Measurements from ENCODE around the gene COX18.

The COX18 gene

DNA sequence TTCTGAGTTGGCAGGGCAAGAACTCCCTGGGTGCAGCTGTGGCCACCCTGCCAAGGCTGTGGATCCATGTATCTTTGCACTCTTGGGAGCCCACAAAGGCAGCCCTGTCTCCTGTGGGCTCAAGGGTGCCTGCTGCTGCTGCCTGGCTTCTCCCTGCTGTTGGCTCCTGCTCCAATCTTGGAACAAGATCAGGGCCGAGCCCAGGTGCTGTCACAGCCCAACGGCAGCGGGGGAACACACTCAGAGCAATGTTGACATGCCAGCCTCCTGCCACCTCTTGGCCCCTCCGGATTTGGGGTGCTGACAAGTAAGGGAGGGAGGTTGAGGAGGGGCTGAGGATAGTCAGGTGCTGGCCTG lies 57.9 kb downstream of the COX18 start:
- ATAC-seq = no peak
- TF ChIP-seq TCF4 (CRISPR knock-in tag; IDR thresholded peaks at IDR 0.05; ENCODE audit: borderline replicate concordance) = no peak
- TF ChIP-seq ZFP3 (CRISPR knock-in tag; IDR thresholded peaks at IDR 0.05) = no peak
- TF ChIP-seq ZNF70 (CRISPR knock-in tag; IDR thresholded peaks at IDR 0.05) = no peak
- TF ChIP-seq, protein P1, sequence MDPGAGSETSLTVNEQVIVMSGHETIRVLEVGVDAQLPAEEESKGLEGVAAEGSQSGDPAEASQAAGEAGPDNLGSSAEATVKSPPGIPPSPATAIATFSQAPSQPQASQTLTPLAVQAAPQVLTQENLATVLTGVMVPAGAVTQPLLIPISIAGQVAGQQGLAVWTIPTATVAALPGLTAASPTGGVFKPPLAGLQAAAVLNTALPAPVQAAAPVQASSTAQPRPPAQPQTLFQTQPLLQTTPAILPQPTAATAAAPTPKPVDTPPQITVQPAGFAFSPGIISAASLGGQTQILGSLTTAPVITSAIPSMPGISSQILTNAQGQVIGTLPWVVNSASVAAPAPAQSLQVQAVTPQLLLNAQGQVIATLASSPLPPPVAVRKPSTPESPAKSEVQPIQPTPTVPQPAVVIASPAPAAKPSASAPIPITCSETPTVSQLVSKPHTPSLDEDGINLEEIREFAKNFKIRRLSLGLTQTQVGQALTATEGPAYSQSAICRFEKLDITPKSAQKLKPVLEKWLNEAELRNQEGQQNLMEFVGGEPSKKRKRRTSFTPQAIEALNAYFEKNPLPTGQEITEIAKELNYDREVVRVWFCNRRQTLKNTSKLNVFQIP (CRISPR knock-in tag; IDR thresholded peaks at IDR 0.05; ENCODE audit: borderline replicate concordance, low read depth) = no peak
- TF ChIP-seq ESRRG (CRISPR knock-in tag; IDR thresholded peaks at IDR 0.05) = no peak
- no peak for TF ChIP-seq ARNTL (CRISPR knock-in tag; IDR thresholded peaks at IDR 0.05; ENCODE audit: borderline replicate concordance, low read depth)
- TF ChIP-seq TOX (CRISPR knock-in tag; IDR thresholded peaks at IDR 0.05; ENCODE audit: borderline replicate concordance) = no peak
- TF ChIP-seq CSDC2 (CRISPR knock-in tag; IDR thresholded peaks at IDR 0.05) = no peak
- TF ChIP-seq, protein P2, sequence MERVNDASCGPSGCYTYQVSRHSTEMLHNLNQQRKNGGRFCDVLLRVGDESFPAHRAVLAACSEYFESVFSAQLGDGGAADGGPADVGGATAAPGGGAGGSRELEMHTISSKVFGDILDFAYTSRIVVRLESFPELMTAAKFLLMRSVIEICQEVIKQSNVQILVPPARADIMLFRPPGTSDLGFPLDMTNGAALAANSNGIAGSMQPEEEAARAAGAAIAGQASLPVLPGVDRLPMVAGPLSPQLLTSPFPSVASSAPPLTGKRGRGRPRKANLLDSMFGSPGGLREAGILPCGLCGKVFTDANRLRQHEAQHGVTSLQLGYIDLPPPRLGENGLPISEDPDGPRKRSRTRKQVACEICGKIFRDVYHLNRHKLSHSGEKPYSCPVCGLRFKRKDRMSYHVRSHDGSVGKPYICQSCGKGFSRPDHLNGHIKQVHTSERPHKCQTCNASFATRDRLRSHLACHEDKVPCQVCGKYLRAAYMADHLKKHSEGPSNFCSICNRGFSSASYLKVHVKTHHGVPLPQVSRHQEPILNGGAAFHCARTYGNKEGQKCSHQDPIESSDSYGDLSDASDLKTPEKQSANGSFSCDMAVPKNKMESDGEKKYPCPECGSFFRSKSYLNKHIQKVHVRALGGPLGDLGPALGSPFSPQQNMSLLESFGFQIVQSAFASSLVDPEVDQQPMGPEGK (CRISPR knock-in tag; IDR thresholded peaks at IDR 0.05; ENCODE audit: borderline replicate concordance) = no peak
- TF ChIP-seq, protein P3, sequence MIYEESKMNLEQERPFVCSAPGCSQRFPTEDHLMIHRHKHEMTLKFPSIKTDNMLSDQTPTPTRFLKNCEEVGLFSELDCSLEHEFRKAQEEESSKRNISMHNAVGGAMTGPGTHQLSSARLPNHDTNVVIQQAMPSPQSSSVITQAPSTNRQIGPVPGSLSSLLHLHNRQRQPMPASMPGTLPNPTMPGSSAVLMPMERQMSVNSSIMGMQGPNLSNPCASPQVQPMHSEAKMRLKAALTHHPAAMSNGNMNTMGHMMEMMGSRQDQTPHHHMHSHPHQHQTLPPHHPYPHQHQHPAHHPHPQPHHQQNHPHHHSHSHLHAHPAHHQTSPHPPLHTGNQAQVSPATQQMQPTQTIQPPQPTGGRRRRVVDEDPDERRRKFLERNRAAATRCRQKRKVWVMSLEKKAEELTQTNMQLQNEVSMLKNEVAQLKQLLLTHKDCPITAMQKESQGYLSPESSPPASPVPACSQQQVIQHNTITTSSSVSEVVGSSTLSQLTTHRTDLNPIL (CRISPR knock-in tag; IDR thresholded peaks at IDR 0.05; ENCODE audit: low read depth) = no peak
- no peak for TF ChIP-seq ZC3H10 (CRISPR knock-in tag; IDR thresholded peaks at IDR 0.05)
- TF ChIP-seq PPARA (CRISPR knock-in tag; IDR thresholded peaks at IDR 0.05; ENCODE audit: borderline replicate concordance) = no peak
- TF ChIP-seq GLIS3 (CRISPR knock-in tag; IDR thresholded peaks at IDR 0.05) = no peak
- TF ChIP-seq ISL1 (CRISPR knock-in tag; IDR thresholded peaks at IDR 0.05) = no peak
- no peak for TF ChIP-seq ZFP30 (CRISPR knock-in tag; IDR thresholded peaks at IDR 0.05)
- TF ChIP-seq ZNF565 (CRISPR knock-in tag; conservative IDR thresholded peaks at IDR 0.05; ENCODE audit: low read depth) = no peak

DNA sequence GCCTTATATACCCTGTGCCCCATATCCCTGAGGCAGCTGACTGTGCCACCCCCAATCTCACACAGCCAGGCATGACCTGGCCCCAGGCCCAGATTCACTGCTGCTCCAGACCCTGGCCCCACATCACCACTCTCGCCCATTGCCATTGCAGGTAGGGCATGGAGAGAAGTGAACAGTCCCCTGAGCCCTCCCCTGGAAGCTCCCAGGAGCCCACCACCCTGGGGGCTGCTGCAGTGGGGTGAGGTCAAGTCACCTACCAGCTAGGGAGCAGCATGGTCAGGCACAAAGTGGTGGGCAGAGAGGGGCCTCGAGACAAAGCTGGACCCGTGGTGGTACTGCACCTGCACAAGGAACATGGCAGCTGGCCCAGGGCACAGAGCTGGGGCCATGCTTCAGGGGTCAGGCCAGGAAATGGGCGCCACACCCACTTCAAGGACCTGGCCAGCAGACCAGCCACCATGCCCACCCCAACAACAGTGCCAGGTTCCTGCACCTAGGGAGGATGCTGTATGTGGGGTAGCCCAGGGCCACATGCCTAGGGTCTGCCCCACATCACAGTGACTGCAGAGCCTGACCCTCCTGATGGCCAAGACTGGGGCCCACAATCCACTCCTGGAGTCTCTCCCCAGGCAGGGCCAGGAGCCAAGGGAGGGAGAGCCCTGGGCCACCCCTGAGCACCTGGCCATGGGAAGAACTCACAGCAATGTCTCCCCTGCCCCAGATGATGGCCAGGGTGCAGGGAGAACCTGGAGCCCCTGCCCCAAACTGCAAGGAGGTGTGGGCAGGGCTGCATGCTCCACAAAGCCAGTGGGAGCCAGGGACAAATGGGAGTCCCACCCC lies 58.5 kb downstream of the COX18 start:
- no peak for TF ChIP-seq ZFP3 (CRISPR knock-in tag; IDR thresholded peaks at IDR 0.05)
- TF ChIP-seq, protein P3 (CRISPR knock-in tag; IDR thresholded peaks at IDR 0.05; ENCODE audit: low read depth) = no peak
- TF ChIP-seq ZC3H10 (CRISPR knock-in tag; IDR thresholded peaks at IDR 0.05) = no peak
- no peak for TF ChIP-seq TCF4 (CRISPR knock-in tag; IDR thresholded peaks at IDR 0.05; ENCODE audit: borderline replicate concordance)
- no peak for TF ChIP-seq SNAI2 (CRISPR knock-in tag; IDR thresholded peaks at IDR 0.05)
- no peak for TF ChIP-seq ARNTL (CRISPR knock-in tag; IDR thresholded peaks at IDR 0.05; ENCODE audit: borderline replicate concordance, low read depth)
- TF ChIP-seq PPARA (CRISPR knock-in tag; IDR thresholded peaks at IDR 0.05; ENCODE audit: borderline replicate concordance) = no peak
- TF ChIP-seq, protein P1 (CRISPR knock-in tag; IDR thresholded peaks at IDR 0.05; ENCODE audit: borderline replicate concordance, low read depth) = no peak
- TF ChIP-seq GLIS3 (CRISPR knock-in tag; IDR thresholded peaks at IDR 0.05) = no peak
- no peak for TF ChIP-seq ESRRG (CRISPR knock-in tag; IDR thresholded peaks at IDR 0.05)
- no peak for TF ChIP-seq ZFP30 (CRISPR knock-in tag; IDR thresholded peaks at IDR 0.05)
- no peak for TF ChIP-seq CSDC2 (CRISPR knock-in tag; IDR thresholded peaks at IDR 0.05)
- no peak for TF ChIP-seq ZNF565 (CRISPR knock-in tag; conservative IDR thresholded peaks at IDR 0.05; ENCODE audit: low read depth)
- TF ChIP-seq TOX (CRISPR knock-in tag; IDR thresholded peaks at IDR 0.05; ENCODE audit: borderline replicate concordance) = no peak
- no peak for TF ChIP-seq RARB (CRISPR knock-in tag; IDR thresholded peaks at IDR 0.05)
- TF ChIP-seq ZNF70 (CRISPR knock-in tag; IDR thresholded peaks at IDR 0.05) = no peak
- TF ChIP-seq, protein P4, sequence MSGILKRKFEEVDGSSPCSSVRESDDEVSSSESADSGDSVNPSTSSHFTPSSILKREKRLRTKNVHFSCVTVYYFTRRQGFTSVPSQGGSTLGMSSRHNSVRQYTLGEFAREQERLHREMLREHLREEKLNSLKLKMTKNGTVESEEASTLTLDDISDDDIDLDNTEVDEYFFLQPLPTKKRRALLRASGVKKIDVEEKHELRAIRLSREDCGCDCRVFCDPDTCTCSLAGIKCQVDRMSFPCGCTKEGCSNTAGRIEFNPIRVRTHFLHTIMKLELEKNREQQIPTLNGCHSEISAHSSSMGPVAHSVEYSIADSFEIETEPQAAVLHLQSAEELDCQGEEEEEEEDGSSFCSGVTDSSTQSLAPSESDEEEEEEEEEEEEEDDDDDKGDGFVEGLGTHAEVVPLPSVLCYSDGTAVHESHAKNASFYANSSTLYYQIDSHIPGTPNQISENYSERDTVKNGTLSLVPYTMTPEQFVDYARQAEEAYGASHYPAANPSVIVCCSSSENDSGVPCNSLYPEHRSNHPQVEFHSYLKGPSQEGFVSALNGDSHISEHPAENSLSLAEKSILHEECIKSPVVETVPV (CRISPR knock-in tag; IDR thresholded peaks at IDR 0.05) = no peak
- TF ChIP-seq, protein P2 (CRISPR knock-in tag; IDR thresholded peaks at IDR 0.05; ENCODE audit: borderline replicate concordance) = no peak
- TF ChIP-seq ISL1 (CRISPR knock-in tag; IDR thresholded peaks at IDR 0.05) = no peak
- no peak for TF ChIP-seq OSR1 (CRISPR knock-in tag; IDR thresholded peaks at IDR 0.05)
- ATAC-seq = no peak

Measured in SK-N-SH treated with all-trans-retinoic acid at 6 μM for 48 hours (cell line).